Lung (tissue), 12 donors: Measurements from ENCODE around the gene KLHL8. TPM values are rescaled to one million over a fixed set of nuclear protein-coding genes. Genes with fewer than 3 reads are reported as not detected.
"Not testable (repeated sequence)": the region's sequence is repeated elsewhere in the genome, so short reads cannot be mapped to it uniquely, and the experiment has no call there.

Experiments used
- ATAC-seq: fragments of 200-7000 bp; cut with Tn5 transposase; one replicate; pipeline ENCODE4 v1.9.1; 2020; ENCODE audit warnings: moderate number of reproducible peaks; ENCODE audit not compliant: insufficient read depth, low FRiP score
- DNase-seq, 3 donors: peaks; one replicate each; pipeline ENCODE4 v3.0.0-alpha.2; 2013 to 2017
- H3K27ac ChIP-seq, 2 donors: one replicate each; pipeline ENCODE4 v1.5.1; 2013; ENCODE audit warnings: mild to moderate bottlenecking in 2 of 2, moderate library complexity in 2 of 2, control low read depth in 1 of 2, inconsistent platforms in 1 of 2, low read depth in 1 of 2, low read length in 1 of 2
- H3K27me3 ChIP-seq, 3 donors: one replicate each; pipeline ENCODE4 v1.5.1; 2013; ENCODE audit warnings: low read length in 2 of 3; ENCODE audit not compliant: control insufficient read depth in 3 of 3, insufficient read depth in 3 of 3
- H3K36me3 ChIP-seq, 4 donors: one replicate each; pipeline ENCODE4 v1.5.1; 2013; ENCODE audit warnings: low read length in 4 of 4, mild to moderate bottlenecking in 1 of 4, moderate library complexity in 1 of 4; ENCODE audit not compliant: control insufficient read depth in 4 of 4, insufficient read depth in 4 of 4
- H3K4me1 ChIP-seq, 5 donors: one replicate each; pipeline ENCODE4 v1.5.1; 2013; ENCODE audit warnings: low read length in 5 of 5, mild to moderate bottlenecking in 2 of 5, moderate library complexity in 1 of 5; ENCODE audit not compliant: control insufficient read depth in 5 of 5, insufficient read depth in 5 of 5
- H3K4me3 ChIP-seq: one replicate; pipeline ENCODE4 v1.5.1; 2013; ENCODE audit warnings: mild to moderate bottlenecking, control low read depth, moderate library complexity
- H3K9ac ChIP-seq, 2 donors: one replicate each; pipeline ENCODE4 v1.5.1; 2013; ENCODE audit warnings: low read length in 2 of 2, control low read depth in 1 of 2; ENCODE audit not compliant: insufficient read depth in 1 of 2
- H3K9me3 ChIP-seq, 4 donors: one replicate each; pipeline ENCODE4 v1.5.1; 2013; ENCODE audit warnings: low read length in 3 of 4, mild to moderate bottlenecking in 1 of 4, moderate library complexity in 1 of 4; ENCODE audit not compliant: control insufficient read depth in 4 of 4, insufficient read depth in 3 of 4
- CTCF ChIP-seq: IDR thresholded peaks from 2 replicates; pipeline ENCODE4 v1.5.1; 2012; ENCODE audit warnings: mild to moderate bottlenecking; ENCODE audit errors: control extremely low read depth, extremely low read depth
- WGBS, 2 donors: extraction: QIAGEN DNeasy Blood & Tissue Kit; methylation state at CpG; one replicate each; pipeline ENCODE4 v1.1.7; 2013; 5-methylcytosine and 5-hydroxymethylcytosine counted together
- polyA plus RNA-seq, 2 donors: library from polyadenylated mRNA; stranded (reverse); fragments of 200-250 nt; gene quantifications; one replicate each; pipeline ENCODE4 v1.2.1, GENCODE V29; 2013
- total RNA-seq, 2 donors: library from RNA; depleted of rRNA in 1 of 2; stranded (reverse); fragments of >200 nt in 1 of 2; gene quantifications; one replicate each; pipeline ENCODE4 v1.2.1, GENCODE V29; 2014 to 2021
- donor health status: control.
- donor health status: control.
- donor health status: Bipolar disorder and iron deficiency.
- donor health status: healthy.
- donor health status: DM: yes; HTN: yes; CAD: no.

KLHL8 gene
- total and polyA plus RNA-seq, 4 donors = 3.3 to 23.1 (median 9.9) TPM

GRCh38 chr4:87151730-87152129 lies 68.7 kb downstream of the KLHL8 start:
- Histone ChIP-seq H3K4me3 (no peak overlapping the region), H3K27me3 (no peaks in the 10 kb centered on the region), H3K9ac (no peak overlapping the region), H3K27ac (no peak overlapping the region), H3K9me3 (no peaks in the 10 kb centered on the region), H3K36me3 (no peaks in the 10 kb centered on the region), H3K4me1 (no peaks in the 10 kb centered on the region)
- WGBS, 2 donors = 73 to 92% methylated on average over 1 of the region's 1 CpG
- no peak for TF ChIP-seq CTCF
- DNase-seq (no peak), ATAC-seq (no peak)

DNA sequence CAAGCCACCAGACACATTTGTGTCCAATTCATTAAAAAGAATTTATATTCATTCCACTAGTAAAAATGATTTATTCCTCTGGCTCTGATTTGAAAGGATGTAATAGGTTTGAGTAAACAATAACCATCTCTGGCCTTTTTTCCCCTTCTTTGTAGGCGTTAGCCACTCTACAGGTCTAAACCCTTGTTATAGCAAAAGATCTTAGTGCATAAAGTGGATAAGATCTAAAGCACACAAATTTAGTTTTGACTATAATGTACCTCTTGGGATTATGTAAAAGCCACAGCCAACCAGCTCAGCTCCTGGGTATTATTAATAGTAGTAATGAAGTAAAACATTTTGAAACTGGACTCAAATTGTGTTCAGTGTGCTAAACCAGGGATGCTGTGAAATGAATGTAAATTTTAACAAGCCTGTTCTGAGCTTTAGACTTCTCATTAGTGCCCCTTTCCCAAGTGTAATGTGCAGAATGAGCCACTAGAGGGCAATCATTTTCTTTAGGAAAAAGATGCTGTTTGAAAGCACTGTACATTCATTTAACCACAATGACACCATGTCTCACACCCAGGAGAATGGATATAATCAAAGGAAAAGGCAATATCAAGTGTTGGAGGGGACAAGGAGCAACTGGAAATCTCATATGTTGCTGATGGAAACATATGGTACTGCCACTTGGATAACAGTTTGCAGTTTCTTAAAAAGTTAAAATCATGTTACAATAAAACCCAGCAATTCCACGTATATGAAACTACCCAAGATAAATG lies 69.7 kb downstream of the KLHL8 start:
- ATAC-seq (peak; percentile 68), DNase-seq (peak; percentile 32 to 86 (median 83))
- H3K4me1 ChIP-seq = no peaks in the 10 kb centered on the region
- H3K27ac ChIP-seq = no peak overlapping the region
- H3K36me3 ChIP-seq = no peaks in the 10 kb centered on the region
- TF ChIP-seq CTCF = peak; percentile 87
- H3K4me3 ChIP-seq = no peak overlapping the region
- no peaks in the 10 kb centered on the region for H3K9me3 ChIP-seq
- H3K9ac ChIP-seq = no peak overlapping the region
- WGBS, 2 donors = 45 to 48% methylated on average over 2 of the region's 2 CpGs
- H3K27me3 ChIP-seq = no peaks in the 10 kb centered on the region

- H3K9me3 ChIP-seq = no peaks in the 10 kb centered on the region
- WGBS, 2 donors = 83 to 93% methylated on average over 3 of the region's 3 CpGs
- ATAC-seq = no peak
- no peak overlapping the region for H3K4me3 ChIP-seq
- H3K9ac ChIP-seq = no peak overlapping the region
- no peak for DNase-seq
- no peak for TF ChIP-seq CTCF
- no peaks in the 10 kb centered on the region for H3K27me3 ChIP-seq
- H3K36me3 ChIP-seq = peaks cover 0 to 7% (median 2%) of the 10 kb centered on the region in 4 donors
- no peaks in the 10 kb centered on the region for H3K4me1 ChIP-seq
- no peak overlapping the region for H3K27ac ChIP-seq
Observed at GRCh38 chr4:87147116-87147515, 73.3 kb downstream of the KLHL8 start.

GRCh38 chr4:87145934-87146333 lies 74.5 kb downstream of the KLHL8 start:
- not testable (repeated sequence) for H3K4me1 ChIP-seq, H3K4me3 ChIP-seq, H3K9me3 ChIP-seq, DNase-seq, H3K9ac ChIP-seq, H3K27ac ChIP-seq, ATAC-seq, H3K27me3 ChIP-seq
- H3K36me3 ChIP-seq = peaks cover 0 to 16% (median 5%) of the 10 kb centered on the region in 4 donors
- WGBS, 2 donors = 89 to 96% methylated on average over 6 of the region's 6 CpGs
